GM21515 (cell line): ENCODE data around the gene APOBEC3B.
"Not testable (repeated sequence)": the region's sequence is repeated elsewhere in the genome, so short reads cannot be mapped to it uniquely, and the experiment has no call there.

Source experiments
- ATAC-seq: cut with Tn5 transposase; IDR thresholded peaks from one replicate; pipeline ENCODE4 v1.9.1; 2021; ENCODE audit not compliant: unreplicated experiment

Gene APOBEC3B

GRCh38 chr22:38981992-38982927, at the start of gene APOBEC3B:
APOBEC3B (plus strand) TSS chr22:38982347; CDS start chr22:38982454, 107 bp downstream.
- peak; percentile 46 for ATAC-seq

GRCh38 chr22:38935023-38935422, 47.1 kb upstream of the APOBEC3B start:
- no peak for ATAC-seq

- no peak for ATAC-seq
Measured at GRCh38 chr22:38935616-38936015, 46.5 kb upstream of the APOBEC3B start.

- no peak for ATAC-seq
Measured at GRCh38 chr22:38936562-38936961, 45.6 kb upstream of the APOBEC3B start.

GRCh38 chr22:38937036-38937435, 45.1 kb upstream of the APOBEC3B start:
- ATAC-seq, result no peak

GRCh38 chr22:38937541-38937940, 44.6 kb upstream of the APOBEC3B start:
- no peak for ATAC-seq

GRCh38 chr22:38938221-38938620, 43.9 kb upstream of the APOBEC3B start:
- ATAC-seq, result no peak

GRCh38 chr22:38938925-38939324, 43.2 kb upstream of the APOBEC3B start:
- ATAC-seq, result no peak

- no peak for ATAC-seq
Measured at GRCh38 chr22:38940811-38941384, 41.2 kb upstream of the APOBEC3B start.

GRCh38 chr22:38941488-38941987, 40.6 kb upstream of the APOBEC3B start:
- peak; percentile 62 for ATAC-seq

- no peak for ATAC-seq
Measured at GRCh38 chr22:38942702-38943101, 39.4 kb upstream of the APOBEC3B start.

- no peak for ATAC-seq
Measured at GRCh38 chr22:38943201-38943600, 38.9 kb upstream of the APOBEC3B start.

GRCh38 chr22:38943882-38944281, 38.3 kb upstream of the APOBEC3B start:
- ATAC-seq, result no peak

- ATAC-seq, result no peak
Measured at GRCh38 chr22:38944653-38945052, 37.5 kb upstream of the APOBEC3B start.

- not testable (repeated sequence) for ATAC-seq
Measured at GRCh38 chr22:38945706-38946338, 36.3 kb upstream of the APOBEC3B start.

GRCh38 chr22:38946771-38947170, 35.4 kb upstream of the APOBEC3B start:
- no peak for ATAC-seq

- ATAC-seq, result no peak
Measured at GRCh38 chr22:38947321-38948140, 34.6 kb upstream of the APOBEC3B start.

- no peak for ATAC-seq
Measured at GRCh38 chr22:38948181-38948940, 33.8 kb upstream of the APOBEC3B start.

GRCh38 chr22:38949889-38950405, 32.2 kb upstream of the APOBEC3B start:
- no peak for ATAC-seq
